Neural cell (in vitro differentiated cells): Measurements from ENCODE around the gene GLRX5. TPM values are rescaled to one million over a fixed set of nuclear protein-coding genes. Genes with fewer than 3 reads are reported as not detected.

Source experiments
- H2AFZ ChIP-seq: fragments of 200-600, 300-800 bp; sonication (generic), shearing (Covaris generic); 2 replicates; pipeline ENCODE4 v1.6.0; 2014; ENCODE audit warnings: low read depth, mild to moderate bottlenecking, antibody characterized with exemption, low read length, moderate library complexity
- H3F3A ChIP-seq: fragments of 200-600 bp; shearing (Covaris generic); 2 replicates; pipeline ENCODE4 v1.6.1; 2016; ENCODE audit warnings: mild to moderate bottlenecking, moderate library complexity, mixed read lengths, antibody characterized with exemption, low read length; ENCODE audit not compliant: insufficient read depth, poor library complexity, severe bottlenecking
- H3K27ac ChIP-seq: fragments of 200-600, 300-800 bp; sonication (generic), shearing (Covaris generic); 2 replicates; pipeline ENCODE4 v1.5.1; 2014; ENCODE audit warnings: mild to moderate bottlenecking, low read length, moderate library complexity
- H3K27me3 ChIP-seq: fragments of 300-800, 200-600 bp; sonication (generic), shearing (Covaris generic); 2 replicates; pipeline ENCODE4 v1.6.0; 2014; ENCODE audit warnings: mild to moderate bottlenecking, low read depth, low read length, moderate library complexity; ENCODE audit not compliant: insufficient read depth
- H3K36me3 ChIP-seq: fragments of 300-800, 200-600 bp; sonication (generic), shearing (Covaris generic); 2 replicates; pipeline ENCODE4 v1.5.1; 2014; ENCODE audit warnings: mild to moderate bottlenecking, antibody characterized with exemption, low read length, moderate library complexity; ENCODE audit not compliant: insufficient read depth
- H3K4me2 ChIP-seq: fragments of 300-800, 200-600 bp; sonication (generic), shearing (Covaris generic); 2 replicates; pipeline ENCODE4 v1.6.0; 2014; ENCODE audit warnings: mild to moderate bottlenecking, low read length
- H3K4me3 ChIP-seq: fragments of 300-800, 200-600 bp; sonication (generic), shearing (Covaris generic); 2 replicates; pipeline ENCODE4 v1.5.1; 2014; ENCODE audit warnings: mild to moderate bottlenecking, low read length, moderate library complexity
- H3K79me2 ChIP-seq: fragments of 200-600 bp; shearing (Covaris generic); replicated peaks from 2 replicates; pipeline ENCODE4 v1.6.0; 2014; ENCODE audit warnings: mild to moderate bottlenecking, low read length, moderate library complexity; ENCODE audit not compliant: insufficient read depth
- H3K9ac ChIP-seq: fragments of 300-800, 200-600 bp; sonication (generic), shearing (Covaris generic); 2 replicates; pipeline ENCODE4 v1.6.1; 2016; ENCODE audit warnings: mild to moderate bottlenecking, low read length, mixed read lengths
- H3K9me2 ChIP-seq: fragments of 200-600 bp; shearing (Covaris generic); 2 replicates; pipeline ENCODE4 v1.6.1; 2016; ENCODE audit warnings: mild to moderate bottlenecking, low read length, mixed read lengths; ENCODE audit not compliant: insufficient read depth
- H3K9me3 ChIP-seq: fragments of 200-600, 300-800 bp; sonication (generic), shearing (Covaris generic); 2 replicates; pipeline ENCODE4 v1.6.1; 2016; ENCODE audit warnings: mild to moderate bottlenecking, mixed run types, low read length, moderate library complexity, mixed read lengths
- H4K20me1 ChIP-seq: fragments of 200-600 bp; shearing (Covaris generic); 2 replicates; pipeline ENCODE4 v1.6.1; 2016; ENCODE audit warnings: mild to moderate bottlenecking, mixed run types; ENCODE audit not compliant: insufficient read depth
- EP300 ChIP-seq: fragments of 450-650 bp; conservative IDR thresholded peaks from 2 replicates; pipeline ENCODE4 v1.6.1; 2014; ENCODE audit warnings: antibody characterized with exemption, mild to moderate bottlenecking, moderate library complexity; ENCODE audit not compliant: poor library complexity, severe bottlenecking
- EZH2 ChIP-seq: fragments of 200-600, 300-800 bp; shearing (Covaris generic), sonication (generic); IDR thresholded peaks from 2 replicates; pipeline ENCODE4 v1.6.1; 2014; ENCODE audit warnings: antibody characterized with exemption, low read length, borderline replicate concordance, mild to moderate bottlenecking; ENCODE audit not compliant: insufficient read depth, poor library complexity, severe bottlenecking
- MXI1 ChIP-seq: fragments of 450-650 bp; conservative IDR thresholded peaks from 2 replicates; pipeline ENCODE4 v1.6.1; 2014; ENCODE audit warnings: antibody characterized with exemption, mild to moderate bottlenecking; ENCODE audit not compliant: poor library complexity, severe bottlenecking
- POLR2AphosphoS5 ChIP-seq: IDR thresholded peaks from 2 replicates; pipeline ENCODE4 v1.6.1; 2012
- RAD21 ChIP-seq: fragments of 450-650 bp; conservative IDR thresholded peaks from 2 replicates; pipeline ENCODE4 v1.6.1; 2014; ENCODE audit warnings: antibody characterized with exemption, mild to moderate bottlenecking, moderate library complexity
- SMC3 ChIP-seq: fragments of 450-650 bp; conservative IDR thresholded peaks from 2 replicates; pipeline ENCODE4 v1.6.1; 2014; ENCODE audit warnings: antibody characterized with exemption, mild to moderate bottlenecking, moderate library complexity; ENCODE audit not compliant: poor library complexity
- TAF1 ChIP-seq: IDR thresholded peaks from 2 replicates; pipeline ENCODE4 v1.6.1; 2012; ENCODE audit warnings: low read depth
- polyA plus RNA-seq: library from polyadenylated mRNA; depleted of rRNA; stranded (reverse); fragments of >200 nt; gene quantifications from 2 replicates; pipeline ENCODE4 v1.2.3, GENCODE V29; 2014
- TF ChIP-seq, protein P1 (sequence below): fragments of 450-650 bp; IDR thresholded peaks from 2 replicates; pipeline ENCODE4 v1.5.1; 2014; ENCODE audit warnings: antibody characterized with exemption, mild to moderate bottlenecking, moderate library complexity; ENCODE audit not compliant: poor library complexity, severe bottlenecking
- TF ChIP-seq, protein P2 (sequence below): IDR thresholded peaks from 2 replicates; pipeline ENCODE4 v1.6.1; 2012; ENCODE audit warnings: borderline replicate concordance

The GLRX5 gene
- polyA plus RNA-seq, 1 donor from 2014 or later = 81.0 TPM

DNA sequence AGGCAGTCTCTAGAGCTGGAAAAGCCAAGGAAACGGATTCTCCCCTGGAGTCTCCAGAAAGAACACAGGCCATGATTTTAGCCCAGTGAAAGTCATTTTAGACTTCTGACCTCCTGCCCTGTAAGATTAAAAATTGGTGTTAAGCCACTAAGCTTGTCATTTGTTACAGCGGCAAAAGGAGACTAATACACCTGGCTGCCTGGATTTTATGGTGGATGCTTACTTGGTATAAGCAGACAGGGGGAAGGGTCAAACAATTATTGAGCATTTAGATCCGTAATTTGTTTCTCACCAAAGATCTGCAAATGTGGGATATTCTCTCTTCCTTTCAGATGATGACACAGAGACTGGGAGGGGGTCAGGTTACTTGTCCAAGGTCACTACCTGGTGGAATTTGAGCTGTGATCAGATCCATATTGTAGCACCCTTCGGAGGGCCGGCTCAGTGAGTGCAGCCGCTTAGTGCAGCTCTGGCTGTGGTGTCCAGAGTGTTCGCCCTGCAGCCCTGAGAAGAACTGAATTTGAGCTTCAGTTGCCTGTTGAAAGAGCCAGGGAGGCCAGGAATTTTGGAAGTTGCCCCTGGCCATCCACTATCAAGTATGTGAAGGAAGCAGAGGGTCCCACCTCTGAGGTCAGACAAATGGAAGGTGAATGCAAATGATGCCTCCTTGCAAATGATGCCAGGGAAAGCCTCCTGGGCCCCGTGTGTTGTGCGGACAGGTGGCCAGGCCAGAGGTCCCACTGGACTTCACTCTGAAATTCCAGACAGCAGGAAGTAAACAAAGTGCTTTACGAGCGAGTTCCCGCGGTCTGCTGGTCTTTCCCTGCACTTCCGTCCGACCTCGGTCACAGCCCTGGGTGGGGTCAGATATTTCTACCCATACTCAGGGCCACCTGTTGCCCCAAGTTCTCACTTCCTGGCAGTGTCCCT lies 15.1 kb downstream of the GLRX5 start:
- Histone ChIP-seq H3K9me2 (no peaks in the 10 kb centered on the region), H3K9ac (no peak overlapping the region), H3K36me3 (peaks cover 4% of the 10 kb centered on the region), H3K9me3 (no peaks in the 10 kb centered on the region), H3K27me3 (no peaks in the 10 kb centered on the region), H3F3A (no peaks in the 10 kb centered on the region), H3K4me2 (no peak overlapping the region), H3K4me3 (no peak overlapping the region), H2AFZ (no peak overlapping the region), H3K27ac (no peak overlapping the region), H3K79me2 (no peaks in the 10 kb centered on the region), H4K20me1 (no peaks in the 10 kb centered on the region)
- TF ChIP-seq RAD21 = no peak
- TF ChIP-seq, protein P1, sequence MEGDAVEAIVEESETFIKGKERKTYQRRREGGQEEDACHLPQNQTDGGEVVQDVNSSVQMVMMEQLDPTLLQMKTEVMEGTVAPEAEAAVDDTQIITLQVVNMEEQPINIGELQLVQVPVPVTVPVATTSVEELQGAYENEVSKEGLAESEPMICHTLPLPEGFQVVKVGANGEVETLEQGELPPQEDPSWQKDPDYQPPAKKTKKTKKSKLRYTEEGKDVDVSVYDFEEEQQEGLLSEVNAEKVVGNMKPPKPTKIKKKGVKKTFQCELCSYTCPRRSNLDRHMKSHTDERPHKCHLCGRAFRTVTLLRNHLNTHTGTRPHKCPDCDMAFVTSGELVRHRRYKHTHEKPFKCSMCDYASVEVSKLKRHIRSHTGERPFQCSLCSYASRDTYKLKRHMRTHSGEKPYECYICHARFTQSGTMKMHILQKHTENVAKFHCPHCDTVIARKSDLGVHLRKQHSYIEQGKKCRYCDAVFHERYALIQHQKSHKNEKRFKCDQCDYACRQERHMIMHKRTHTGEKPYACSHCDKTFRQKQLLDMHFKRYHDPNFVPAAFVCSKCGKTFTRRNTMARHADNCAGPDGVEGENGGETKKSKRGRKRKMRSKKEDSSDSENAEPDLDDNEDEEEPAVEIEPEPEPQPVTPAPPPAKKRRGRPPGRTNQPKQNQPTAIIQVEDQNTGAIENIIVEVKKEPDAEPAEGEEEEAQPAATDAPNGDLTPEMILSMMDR = no peak

DNA sequence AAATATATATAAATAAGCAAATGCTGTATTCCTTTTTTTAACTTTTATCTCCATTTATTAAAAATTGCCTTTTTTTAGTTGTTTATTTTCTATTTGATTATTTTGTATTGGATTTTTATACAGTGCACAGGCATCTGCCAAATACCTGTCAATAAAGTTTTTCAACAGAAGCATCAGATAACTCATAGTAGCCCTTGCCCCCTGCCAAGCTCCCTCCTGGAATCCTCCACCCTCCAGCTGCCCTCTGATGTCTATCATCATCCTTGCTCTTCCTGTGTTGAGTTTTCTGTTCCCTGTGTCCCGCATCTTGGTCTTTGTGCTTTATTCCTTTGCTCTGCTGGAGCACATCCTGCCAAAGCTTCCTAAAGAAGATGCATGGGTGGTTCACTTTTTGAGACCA lies 16.6 kb downstream of the GLRX5 start:
- H3K9me3 ChIP-seq = no peaks in the 10 kb centered on the region
- peaks cover 4% of the 10 kb centered on the region for H3K36me3 ChIP-seq
- no peaks in the 10 kb centered on the region for H3K79me2 ChIP-seq
- H3K9ac ChIP-seq = no peak overlapping the region
- no peaks in the 10 kb centered on the region for H4K20me1 ChIP-seq
- H3K4me3 ChIP-seq = no peak overlapping the region
- H3K27ac ChIP-seq = no peak overlapping the region
- no peaks in the 10 kb centered on the region for H3K27me3 ChIP-seq
- no peak overlapping the region for H3K4me2 ChIP-seq
- no peak for TF ChIP-seq POLR2AphosphoS5
- TF ChIP-seq, protein P2, sequence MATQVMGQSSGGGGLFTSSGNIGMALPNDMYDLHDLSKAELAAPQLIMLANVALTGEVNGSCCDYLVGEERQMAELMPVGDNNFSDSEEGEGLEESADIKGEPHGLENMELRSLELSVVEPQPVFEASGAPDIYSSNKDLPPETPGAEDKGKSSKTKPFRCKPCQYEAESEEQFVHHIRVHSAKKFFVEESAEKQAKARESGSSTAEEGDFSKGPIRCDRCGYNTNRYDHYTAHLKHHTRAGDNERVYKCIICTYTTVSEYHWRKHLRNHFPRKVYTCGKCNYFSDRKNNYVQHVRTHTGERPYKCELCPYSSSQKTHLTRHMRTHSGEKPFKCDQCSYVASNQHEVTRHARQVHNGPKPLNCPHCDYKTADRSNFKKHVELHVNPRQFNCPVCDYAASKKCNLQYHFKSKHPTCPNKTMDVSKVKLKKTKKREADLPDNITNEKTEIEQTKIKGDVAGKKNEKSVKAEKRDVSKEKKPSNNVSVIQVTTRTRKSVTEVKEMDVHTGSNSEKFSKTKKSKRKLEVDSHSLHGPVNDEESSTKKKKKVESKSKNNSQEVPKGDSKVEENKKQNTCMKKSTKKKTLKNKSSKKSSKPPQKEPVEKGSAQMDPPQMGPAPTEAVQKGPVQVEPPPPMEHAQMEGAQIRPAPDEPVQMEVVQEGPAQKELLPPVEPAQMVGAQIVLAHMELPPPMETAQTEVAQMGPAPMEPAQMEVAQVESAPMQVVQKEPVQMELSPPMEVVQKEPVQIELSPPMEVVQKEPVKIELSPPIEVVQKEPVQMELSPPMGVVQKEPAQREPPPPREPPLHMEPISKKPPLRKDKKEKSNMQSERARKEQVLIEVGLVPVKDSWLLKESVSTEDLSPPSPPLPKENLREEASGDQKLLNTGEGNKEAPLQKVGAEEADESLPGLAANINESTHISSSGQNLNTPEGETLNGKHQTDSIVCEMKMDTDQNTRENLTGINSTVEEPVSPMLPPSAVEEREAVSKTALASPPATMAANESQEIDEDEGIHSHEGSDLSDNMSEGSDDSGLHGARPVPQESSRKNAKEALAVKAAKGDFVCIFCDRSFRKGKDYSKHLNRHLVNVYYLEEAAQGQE = no peak
- TF ChIP-seq, protein P1 = no peak
- TF ChIP-seq EP300 = no peak
- TF ChIP-seq TAF1 = no peak
- TF ChIP-seq MXI1 = no peak
- TF ChIP-seq EZH2 = no peak
- no peak for TF ChIP-seq SMC3
- no peak overlapping the region for H2AFZ ChIP-seq
- no peaks in the 10 kb centered on the region for H3F3A ChIP-seq
- H3K9me2 ChIP-seq = no peaks in the 10 kb centered on the region
